Gastrocnemius medialis (tissue), 4 donors: Measurements from ENCODE around the gene FARP1.

Source experiments
- POLR2A ChIP-seq, 2 donors: fragments of 450-650 bp; IDR thresholded peaks; one replicate each; pipeline ENCODE4 v1.6.1; 2017; ENCODE audit warnings: antibody characterized with exemption in 2 of 2, mild to moderate bottlenecking in 2 of 2, moderate library complexity in 2 of 2
- TF ChIP-seq, protein P1 (sequence below), 5 experiments: fragments of 450-650 bp in 3 of 5; fragments of 200-600 bp in 2 of 5; sonication (generic) in 2 of 5; IDR thresholded peaks in 4 of 5; conservative IDR thresholded peaks in 1 of 5; 1 replicate in 4 of 5; 2 replicates in 1 of 5; pipeline ENCODE4 v1.5.1; 2016 to 2019; ENCODE audit warnings: antibody characterized with exemption in 5 of 5, mild to moderate bottlenecking in 3 of 5, moderate library complexity in 3 of 5

GRCh38 chr13:98410612-98411011 is 267.7 kb downstream of the FARP1 start:
- TF ChIP-seq, protein P1, sequence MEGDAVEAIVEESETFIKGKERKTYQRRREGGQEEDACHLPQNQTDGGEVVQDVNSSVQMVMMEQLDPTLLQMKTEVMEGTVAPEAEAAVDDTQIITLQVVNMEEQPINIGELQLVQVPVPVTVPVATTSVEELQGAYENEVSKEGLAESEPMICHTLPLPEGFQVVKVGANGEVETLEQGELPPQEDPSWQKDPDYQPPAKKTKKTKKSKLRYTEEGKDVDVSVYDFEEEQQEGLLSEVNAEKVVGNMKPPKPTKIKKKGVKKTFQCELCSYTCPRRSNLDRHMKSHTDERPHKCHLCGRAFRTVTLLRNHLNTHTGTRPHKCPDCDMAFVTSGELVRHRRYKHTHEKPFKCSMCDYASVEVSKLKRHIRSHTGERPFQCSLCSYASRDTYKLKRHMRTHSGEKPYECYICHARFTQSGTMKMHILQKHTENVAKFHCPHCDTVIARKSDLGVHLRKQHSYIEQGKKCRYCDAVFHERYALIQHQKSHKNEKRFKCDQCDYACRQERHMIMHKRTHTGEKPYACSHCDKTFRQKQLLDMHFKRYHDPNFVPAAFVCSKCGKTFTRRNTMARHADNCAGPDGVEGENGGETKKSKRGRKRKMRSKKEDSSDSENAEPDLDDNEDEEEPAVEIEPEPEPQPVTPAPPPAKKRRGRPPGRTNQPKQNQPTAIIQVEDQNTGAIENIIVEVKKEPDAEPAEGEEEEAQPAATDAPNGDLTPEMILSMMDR (IDR thresholded peaks at IDR 0.05 in 4 of 5, conservative IDR thresholded peaks at IDR 0.05 in 1 of 5) = no peak
- no peak for TF ChIP-seq POLR2A (IDR thresholded peaks at IDR 0.05)
